Endothelial cell of umbilical vein (primary cell): ENCODE measurements around the gene BCAS3. TPM values are rescaled to one million over a fixed set of nuclear protein-coding genes. Genes with fewer than 3 reads are reported as not detected.

Experiments
- BruUV-seq: library from RNA; stranded (reverse); fragments of 400-500 nt; replicated peaks from 2 replicates; lab custom pipeline; 2021; lab: Mats Ljungman, UMichigan
- CTCF ChIA-PET: fragments of 300-600, 350-600 bp; sonication (Branson Sonifier 250); formaldehyde crosslinking; loops from one replicate; lab custom pipeline; 2021; ENCODE audit warnings: antibody characterized with exemption, inconsistent platforms; lab: Charles Lee
- POLR2A ChIA-PET: fragments of 300-600, 350-600 bp; sonication (Branson Sonifier 250); formaldehyde crosslinking; loops from one replicate; lab custom pipeline; 2021; ENCODE audit warnings: antibody characterized with exemption, inconsistent platforms; lab: Charles Lee
- DNase-seq: peaks from one replicate; pipeline ENCODE4 v3.0.0-alpha.2; 2011; ENCODE audit warnings: low read depth, low spot score
- FAIRE-seq: peaks from 2 replicates; lab custom pipeline; 2011; peaks lifted over from hg19 to GRCh38; lab: Jason Lieb, UNC
- H2AFZ ChIP-seq: 2 replicates; pipeline ENCODE4 v1.6.0; 2012; ENCODE audit warnings: low read depth, low read length, control low read depth, inconsistent platforms
- H3K27ac ChIP-seq: 2 replicates; pipeline ENCODE4 v1.5.1; 2011; ENCODE audit warnings: low read depth, mild to moderate bottlenecking, control low read depth, low read length, moderate library complexity; ENCODE audit not compliant: insufficient read depth
- H3K27me3 ChIP-seq, 2 experiments: 2 replicates each; pipeline versions ENCODE4 v1.6.0 to v1.6.1; 2011; ENCODE audit warnings: low read length in 2 of 2, mixed read lengths in 1 of 2; ENCODE audit not compliant: control insufficient read depth in 2 of 2, insufficient read depth in 2 of 2
- H3K36me3 ChIP-seq, 2 experiments: 2 replicates in 1 of 2; 3 replicates in 1 of 2; pipeline ENCODE4 v1.5.1; 2011; ENCODE audit warnings: low read length in 2 of 2, mild to moderate bottlenecking in 1 of 2, moderate library complexity in 1 of 2; ENCODE audit not compliant: control insufficient read depth in 2 of 2, insufficient read depth in 2 of 2; ENCODE audit errors: extremely low read depth in 1 of 2
- H3K4me1 ChIP-seq: 3 replicates; pipeline ENCODE4 v1.5.1; 2011; ENCODE audit warnings: mild to moderate bottlenecking, low read length; ENCODE audit not compliant: control insufficient read depth, insufficient read depth; ENCODE audit errors: extremely low read depth
- H3K4me2 ChIP-seq: 2 replicates; pipeline ENCODE4 v1.6.1; 2011; ENCODE audit warnings: low read length, control low read depth, mixed read lengths; ENCODE audit not compliant: insufficient read depth
- H3K4me3 ChIP-seq, 3 experiments: fragments of 200-600 bp in 1 of 3; sonication (generic), shearing (Covaris generic) in 1 of 3; replicated peaks in 1 of 3; 2 replicates each; pipeline ENCODE4 v1.5.1; 2011 to 2016; ENCODE audit warnings: control low read depth in 3 of 3, low read length in 3 of 3, mild to moderate bottlenecking in 2 of 3, inconsistent platforms in 1 of 3, low read depth in 1 of 3, moderate library complexity in 1 of 3; ENCODE audit not compliant: insufficient read depth in 1 of 3
- H3K79me2 ChIP-seq: 2 replicates; pipeline ENCODE4 v1.6.0; 2012; ENCODE audit warnings: low read length, inconsistent platforms; ENCODE audit not compliant: control insufficient read depth, insufficient read depth
- H3K9ac ChIP-seq: replicated peaks from 2 replicates; pipeline ENCODE3; 2011; ENCODE audit warnings: low read length, control low read depth; ENCODE audit not compliant: insufficient read depth; ENCODE audit errors: extremely low read depth
- H3K9me1 ChIP-seq: replicated peaks from 3 replicates; pipeline ENCODE4 v1.6.0; 2011; ENCODE audit warnings: mild to moderate bottlenecking, low read length; ENCODE audit not compliant: control insufficient read depth, insufficient read depth; ENCODE audit errors: extremely low read depth
- H3K9me3 ChIP-seq: replicated peaks from 2 replicates; pipeline ENCODE4 v1.5.1; 2012; ENCODE audit warnings: low read length, inconsistent platforms; ENCODE audit not compliant: control insufficient read depth, insufficient read depth
- H4K20me1 ChIP-seq: replicated peaks from 2 replicates; pipeline ENCODE3; 2011; ENCODE audit warnings: mild to moderate bottlenecking, low read length; ENCODE audit not compliant: control insufficient read depth, insufficient read depth; ENCODE audit errors: extremely low read depth
- CTCF ChIP-seq, 2 donors: IDR thresholded peaks; 1 replicate in 1 of 2; 2 replicates in 1 of 2; pipeline ENCODE4 v1.5.1; 2011; ENCODE audit warnings: low read length in 2 of 2, mild to moderate bottlenecking in 2 of 2, moderate library complexity in 2 of 2, control low read depth in 1 of 2, inconsistent platforms in 1 of 2, low read depth in 1 of 2; ENCODE audit not compliant: insufficient read depth in 1 of 2; ENCODE audit errors: extremely low read depth in 1 of 2
- EZH2 ChIP-seq: IDR thresholded peaks from 2 replicates; pipeline ENCODE4 v1.6.1; 2012; ENCODE audit warnings: borderline replicate concordance, low read depth, mild to moderate bottlenecking, moderate library complexity, low read length, inconsistent platforms; ENCODE audit not compliant: severe bottlenecking
- FOS ChIP-seq: IDR thresholded peaks from 2 replicates; pipeline ENCODE4 v1.6.1; 2011; ENCODE audit warnings: mild to moderate bottlenecking, low read length, moderate library complexity, borderline replicate concordance; ENCODE audit not compliant: insufficient read depth
- GATA2 ChIP-seq: IDR thresholded peaks from 2 replicates; pipeline ENCODE4 v1.7.0; 2011; ENCODE audit warnings: low read depth, mild to moderate bottlenecking, moderate library complexity, mixed read lengths, low read length; ENCODE audit not compliant: insufficient read length, insufficient read depth
- JUN ChIP-seq: IDR thresholded peaks from 2 replicates; pipeline ENCODE4 v1.6.1; 2011; ENCODE audit warnings: borderline replicate concordance, low read depth; ENCODE audit not compliant: insufficient read length, insufficient read depth
- MAX ChIP-seq: IDR thresholded peaks from 2 replicates; pipeline ENCODE4 v1.6.1; 2011; ENCODE audit not compliant: insufficient read depth, insufficient read length
- MYC ChIP-seq: IDR thresholded peaks from one replicate; pipeline ENCODE4 v1.6.1; 2011; ENCODE audit warnings: mild to moderate bottlenecking, low read depth, low read length
- POLR2A ChIP-seq: IDR thresholded peaks from 2 replicates; pipeline ENCODE4 v1.6.1; 2012; ENCODE audit warnings: low read depth, mild to moderate bottlenecking, control low read depth, low read length
- POLR2AphosphoS5 ChIP-seq: IDR thresholded peaks from 2 replicates; pipeline ENCODE4 v1.6.1; 2012; ENCODE audit warnings: low read depth, mild to moderate bottlenecking, control low read depth, low read length, moderate library complexity; ENCODE audit not compliant: insufficient read depth
- dilution Hi-C: fragments of 300-500 bp; cut with MboI; formaldehyde crosslinking; loops from one replicate; pipeline ENCODE4 v1.15.0; 2019; ENCODE audit warnings: low sequenced_read_pairs; ENCODE audit not compliant: extremely low pct_ligation_motif_present
- intact Hi-C: fragments of 100-400 bp; cut with micrococcal nuclease; formaldehyde crosslinking; loops from one replicate; pipeline ENCODE4 v1.10.0; 2022
- polyA plus RNA-seq, 4 experiments: library from polyadenylated mRNA; depleted of rRNA in 3 of 4; stranded (reverse) in 3 of 4; unstranded in 1 of 4; fragments of >200 nt; gene quantifications; 2 replicates each; pipeline versions ENCODE4 v1.2.1 to v1.2.3, GENCODE V29; 2011 to 2012; ENCODE audit warnings: missing spikeins in 1 of 4
- total RNA-seq: library from RNA; stranded (reverse); gene quantifications from 2 replicates; pipeline ENCODE4 v1.2.3, GENCODE V29; 2021

The BCAS3 gene
- total and polyA plus RNA-seq, 2 donors (not counting 3 experiments of a cell fraction or from before 2014, with no cell fraction given): 8.2 to 16.0 TPM

- intact Hi-C loops (no loop called here), dilution Hi-C loops (no loop called here)
- Histone ChIP-seq H3K27me3 (peaks cover 0 to 3% of the 10 kb centered on the region in 2 experiments), H4K20me1 (no peaks in the 10 kb centered on the region), H3K9me3 (no peaks in the 10 kb centered on the region), H3K4me2 (no peak overlapping the region), H3K4me1 (no peaks in the 10 kb centered on the region), H3K36me3 (no peaks in the 10 kb centered on the region), H3K27ac (no peak overlapping the region), H3K4me3 (no peak overlapping the region), H2AFZ (no peak overlapping the region), H3K9ac (no peak overlapping the region), H3K9me1 (no peaks in the 10 kb centered on the region), H3K79me2 (no peaks in the 10 kb centered on the region)
- FAIRE-seq (no peak), DNase-seq (no peak)
- no peak for TF ChIP-seq MAX
- no TSS peak for BruUV-seq
- POLR2A ChIA-PET: no interaction called here
- CTCF ChIA-PET: interaction anchor here (0.8 kb wide), 1 partner anchor 10 kb away, joined by 3 read pairs; no protein-coding TSS in a partner anchor
Measured at GRCh38 chr17:61368049-61368831, 690.6 kb downstream of the BCAS3 start.

- Histone ChIP-seq H3K9me3 (no peaks in the 10 kb centered on the region), H3K27ac (no peak overlapping the region), H3K9ac (no peak overlapping the region), H3K79me2 (no peaks in the 10 kb centered on the region), H3K4me3 (no peak overlapping the region), H3K36me3 (no peaks in the 10 kb centered on the region), H3K27me3 (peaks cover 0 to 3% of the 10 kb centered on the region in 2 experiments), H2AFZ (no peak overlapping the region), H3K4me2 (no peak overlapping the region), H3K9me1 (no peaks in the 10 kb centered on the region), H3K4me1 (no peaks in the 10 kb centered on the region), H4K20me1 (no peaks in the 10 kb centered on the region)
- DNase-seq (no peak), FAIRE-seq (no peak)
- POLR2A ChIA-PET: no interaction called here
- no peak for TF ChIP-seq POLR2A
- TF ChIP-seq CTCF (IDR thresholded peaks at IDR 0.05; ENCODE audit: extremely low read depth in 1 of 2, insufficient read depth in 1 of 2, low read depth in 1 of 2, low read length in 2 of 2): no peak
- no peak for TF ChIP-seq EZH2
- no peak for TF ChIP-seq POLR2AphosphoS5
- no peak for TF ChIP-seq GATA2
- TF ChIP-seq JUN: no peak
- TF ChIP-seq MAX: no peak
- TF ChIP-seq FOS: no peak
- no peak for TF ChIP-seq MYC
- dilution Hi-C loops: no loop called here
- CTCF ChIA-PET: no interaction called here
- BruUV-seq: no TSS peak
- intact Hi-C loops: no loop called here
Measured at GRCh38 chr17:61368832-61369450, 691.3 kb downstream of the BCAS3 start.
